HEK293T (cell line): ENCODE measurements around the gene UBE2E2.

ENCODE experiments used
- CTCF ChIA-PET: fragments of 350-600 bp; formaldehyde crosslinking; extraction: SDS; loops from one replicate; lab custom pipeline; 2021; ENCODE audit warnings: antibody characterized with exemption, inconsistent platforms; lab: Yijun Ruan, JAX
- POLR2A ChIA-PET: fragments of 350-600 bp; formaldehyde crosslinking; extraction: SDS; loops from one replicate; lab custom pipeline; 2020; ENCODE audit warnings: antibody characterized with exemption, inconsistent platforms; lab: Yijun Ruan, JAX
- DNase-seq: peaks from one replicate; pipeline ENCODE4 v3.0.0; 2012; ENCODE audit warnings: mixed read lengths; ENCODE audit errors: extremely low spot score
- ARNT ChIP-seq: fragments of 450-650 bp; IDR thresholded peaks from 2 replicates; pipeline ENCODE4 v1.6.1; 2017; ENCODE audit warnings: mild to moderate bottlenecking
- BHLHE40 ChIP-seq: fragments of 450-650 bp; IDR thresholded peaks from 2 replicates; pipeline ENCODE4 v1.6.1; 2016; ENCODE audit warnings: mild to moderate bottlenecking, moderate library complexity, borderline replicate concordance
- CTBP1 ChIP-seq: fragments of 450-650 bp; IDR thresholded peaks from 2 replicates; pipeline ENCODE4 v1.6.1; 2016; ENCODE audit warnings: borderline replicate concordance
- ELF4 ChIP-seq: fragments of 450-650 bp; IDR thresholded peaks from 2 replicates; pipeline ENCODE4 v1.6.1; 2017; ENCODE audit warnings: antibody characterized with exemption
- FOXA1 ChIP-seq: fragments of 450-650 bp; IDR thresholded peaks from 2 replicates; pipeline ENCODE4 v1.6.1; 2016; ENCODE audit warnings: mild to moderate bottlenecking
- FOXK2 ChIP-seq: fragments of 450-650 bp; IDR thresholded peaks from 2 replicates; pipeline ENCODE4 v1.6.1; 2016; ENCODE audit warnings: mild to moderate bottlenecking
- FOXM1 ChIP-seq: fragments of 450-650 bp; IDR thresholded peaks from 2 replicates; pipeline ENCODE4 v1.6.1; 2017; ENCODE audit warnings: mild to moderate bottlenecking, borderline replicate concordance
- HDGF ChIP-seq: fragments of 450-650 bp; IDR thresholded peaks from 2 replicates; pipeline ENCODE4 v1.6.1; 2017; ENCODE audit warnings: antibody characterized with exemption, borderline replicate concordance
- L3MBTL2 ChIP-seq: fragments of 450-650 bp; conservative IDR thresholded peaks from 2 replicates; pipeline ENCODE4 v1.6.1; 2016; ENCODE audit warnings: mild to moderate bottlenecking
- LEF1 ChIP-seq: fragments of 450-650 bp; IDR thresholded peaks from 2 replicates; pipeline ENCODE4 v1.6.1; 2017; ENCODE audit warnings: mild to moderate bottlenecking, borderline replicate concordance
- NFRKB ChIP-seq: fragments of 450-650 bp; IDR thresholded peaks from 2 replicates; pipeline ENCODE4 v1.6.1; 2016; ENCODE audit warnings: mild to moderate bottlenecking, moderate library complexity
- PKNOX1 ChIP-seq: fragments of 450-650 bp; IDR thresholded peaks from 2 replicates; pipeline ENCODE4 v1.6.1; 2016
- SP1 ChIP-seq: fragments of 450-650 bp; IDR thresholded peaks from 2 replicates; pipeline ENCODE4 v1.6.1; 2017
- SUZ12 ChIP-seq: fragments of 450-650 bp; IDR thresholded peaks from 2 replicates; pipeline ENCODE4 v1.6.1; 2016; ENCODE audit warnings: mild to moderate bottlenecking
- TARDBP ChIP-seq: fragments of 450-650 bp; IDR thresholded peaks from 2 replicates; pipeline ENCODE4 v1.6.1; 2016
- ZNF384 ChIP-seq: fragments of 450-650 bp; IDR thresholded peaks from 2 replicates; pipeline ENCODE4 v1.6.1; 2016

The UBE2E2 gene

GRCh38 chr3:23620638-23621015, 417.5 kb downstream of the UBE2E2 start:
- ChIA-PET POLR2A (no interaction called here), CTCF (no interaction called here)
- DNase-seq = no peak
- TF ChIP-seq TARDBP (no peak), LEF1 (no peak), FOXA1 (no peak), NFRKB (no peak), SP1 (no peak), FOXM1 (no peak), SUZ12 (no peak)

- DNase-seq = no peak
- TF ChIP-seq SP1 = no peak
- no peak for TF ChIP-seq PKNOX1
- TF ChIP-seq FOXK2 = no peak
- no peak for TF ChIP-seq NFRKB
- TF ChIP-seq FOXA1 = no peak
- no peak for TF ChIP-seq ZNF384
- no peak for TF ChIP-seq BHLHE40
- no peak for TF ChIP-seq ARNT
- TF ChIP-seq TARDBP = no peak
- TF ChIP-seq LEF1 = no peak
- TF ChIP-seq ELF4 = no peak
- no peak for TF ChIP-seq L3MBTL2
- no peak for TF ChIP-seq CTBP1
- POLR2A ChIA-PET = no interaction called here
- CTCF ChIA-PET = no interaction called here
Observed at GRCh38 chr3:23623844-23624243, 420.7 kb downstream of the UBE2E2 start.

GRCh38 chr3:23624305-23624704, 421.2 kb downstream of the UBE2E2 start:
- CTCF ChIA-PET = no interaction called here
- DNase-seq = no peak
- POLR2A ChIA-PET = no interaction called here
- TF ChIP-seq L3MBTL2 (no peak), CTBP1 (no peak), NFRKB (no peak), LEF1 (no peak), HDGF (no peak), FOXM1 (no peak), SP1 (no peak), PKNOX1 (no peak)

- POLR2A ChIA-PET = no interaction called here
- TF ChIP-seq LEF1 = no peak
- no peak for TF ChIP-seq TARDBP
- no peak for TF ChIP-seq BHLHE40
- TF ChIP-seq L3MBTL2 = no peak
- no peak for TF ChIP-seq ARNT
- no peak for TF ChIP-seq FOXK2
- no peak for TF ChIP-seq SUZ12
- no peak for DNase-seq
- CTCF ChIA-PET = no interaction called here
Observed at GRCh38 chr3:23626442-23626841, 423.3 kb downstream of the UBE2E2 start.

GRCh38 chr3:23629181-23629894, 426.2 kb downstream of the UBE2E2 start:
- DNase-seq = no peak
- CTCF ChIA-PET = interaction anchor here (0.7 kb wide), 1 partner anchor 75 kb away, joined by 3 read pairs; no protein-coding TSS in a partner anchor
- POLR2A ChIA-PET = interaction anchor here (1.2 kb wide), 1 partner anchor 287 kb away, joined by 3 read pairs; the partner anchor contains the start of genes NKIRAS1 and RPL15
- TF ChIP-seq SP1 = no peak
- TF ChIP-seq NFRKB = no peak
- TF ChIP-seq BHLHE40 = no peak
- TF ChIP-seq FOXA1 = no peak
- no peak for TF ChIP-seq PKNOX1
- TF ChIP-seq FOXK2 = no peak
- no peak for TF ChIP-seq L3MBTL2
- TF ChIP-seq LEF1 = no peak
- no peak for TF ChIP-seq ELF4
- no peak for TF ChIP-seq FOXM1
- no peak for TF ChIP-seq CTBP1
- TF ChIP-seq HDGF = no peak
- no peak for TF ChIP-seq SUZ12

- CTCF ChIA-PET = no interaction called here
- POLR2A ChIA-PET = no interaction called here
- no peak for DNase-seq
- TF ChIP-seq HDGF (no peak), BHLHE40 (no peak), ZNF384 (no peak), ELF4 (no peak), FOXM1 (no peak), L3MBTL2 (no peak), SP1 (no peak), PKNOX1 (no peak), CTBP1 (no peak), LEF1 (no peak), TARDBP (no peak), NFRKB (no peak)
Observed at GRCh38 chr3:23633261-23633960, 430.3 kb downstream of the UBE2E2 start.
